SK-N-MC (cell line): ENCODE results near the gene MARCHF10.

ENCODE experiments used
- EZH2 ChIP-seq: fragments of 200-600 bp; sonication (generic); IDR thresholded peaks from one replicate; pipeline ENCODE4 v1.6.1; 2017; ENCODE audit warnings: antibody characterized with exemption
- POLR2AphosphoS5 ChIP-seq: IDR thresholded peaks from 2 replicates; pipeline ENCODE4 v1.6.1; 2012; ENCODE audit warnings: mild to moderate bottlenecking, low read depth, low read length, borderline replicate concordance

- TF ChIP-seq EZH2 (no peak), POLR2AphosphoS5 (no peak)
Observed at GRCh38 chr17:62808576-62808970, 459 bp upstream of the MARCHF10 start.
